DND-41 (cell line): ENCODE measurements around the gene MAML3.

Experiments
- ATAC-seq: fragments of 200-7000 bp; cut with Tn5 transposase; 3 replicates; pipeline ENCODE4 v1.9.1; 2021; ENCODE audit warnings: low read depth; ENCODE audit not compliant: insufficient read depth
- DNase-seq: peaks from one replicate; pipeline ENCODE4 v3.0.0-alpha.2; 2020
- H2AFZ ChIP-seq: 2 replicates; pipeline ENCODE4 v1.6.0; 2012; ENCODE audit warnings: low read depth, low read length
- H3K27ac ChIP-seq: 2 replicates; pipeline ENCODE4 v1.5.1; 2012; ENCODE audit warnings: low read length, inconsistent platforms
- H3K27me3 ChIP-seq: fragments of 200-600 bp; sonication (generic); 2 replicates; pipeline ENCODE4 v1.6.0; 2012; ENCODE audit warnings: low read length, mild to moderate bottlenecking, inconsistent platforms; ENCODE audit not compliant: insufficient read depth, poor library complexity
- H3K36me3 ChIP-seq: 2 replicates; pipeline ENCODE4 v1.5.1; 2012; ENCODE audit warnings: low read length, inconsistent platforms; ENCODE audit not compliant: insufficient read depth
- H3K4me1 ChIP-seq: 2 replicates; pipeline ENCODE4 v1.5.1; 2012; ENCODE audit warnings: mild to moderate bottlenecking, low read length; ENCODE audit not compliant: insufficient read depth
- H3K4me2 ChIP-seq: 2 replicates; pipeline ENCODE4 v1.6.0; 2012; ENCODE audit warnings: mild to moderate bottlenecking, moderate library complexity, low read length, inconsistent platforms; ENCODE audit not compliant: insufficient read depth
- H3K4me3 ChIP-seq, 2 experiments: fragments of 200-600 bp in 1 of 2; shearing (Covaris generic) in 1 of 2; 2 replicates each; pipeline ENCODE4 v1.5.1; 2012 to 2016; ENCODE audit warnings: inconsistent platforms in 2 of 2, low read length in 2 of 2, mild to moderate bottlenecking in 2 of 2, low read depth in 1 of 2, moderate library complexity in 1 of 2
- H3K79me2 ChIP-seq: 2 replicates; pipeline ENCODE4 v1.6.0; 2012; ENCODE audit warnings: low read length, inconsistent platforms; ENCODE audit not compliant: insufficient read depth
- H3K9ac ChIP-seq: 2 replicates; pipeline ENCODE4 v1.6.0; 2012; ENCODE audit warnings: low read depth, mild to moderate bottlenecking, inconsistent platforms, low read length, moderate library complexity
- H3K9me3 ChIP-seq: 2 replicates; pipeline ENCODE4 v1.5.1; 2012; ENCODE audit warnings: low read length, moderate library complexity, mild to moderate bottlenecking, inconsistent platforms; ENCODE audit not compliant: insufficient read depth, severe bottlenecking
- H4K20me1 ChIP-seq: 2 replicates; pipeline ENCODE4 v1.6.0; 2012; ENCODE audit warnings: low read length; ENCODE audit not compliant: insufficient read depth
- CTCF ChIP-seq: IDR thresholded peaks from 2 replicates; pipeline ENCODE4 v1.5.1; 2012; ENCODE audit warnings: borderline replicate concordance, low read length, moderate library complexity, mild to moderate bottlenecking; ENCODE audit not compliant: poor library complexity, severe bottlenecking; ENCODE audit errors: extremely low read depth
- EZH2 ChIP-seq: IDR thresholded peaks from 3 replicates; pipeline ENCODE4 v1.6.1; 2012; ENCODE audit warnings: borderline replicate concordance, low read depth, mild to moderate bottlenecking, moderate library complexity, low read length, inconsistent platforms; ENCODE audit not compliant: severe bottlenecking

MAML3 gene

DNA sequence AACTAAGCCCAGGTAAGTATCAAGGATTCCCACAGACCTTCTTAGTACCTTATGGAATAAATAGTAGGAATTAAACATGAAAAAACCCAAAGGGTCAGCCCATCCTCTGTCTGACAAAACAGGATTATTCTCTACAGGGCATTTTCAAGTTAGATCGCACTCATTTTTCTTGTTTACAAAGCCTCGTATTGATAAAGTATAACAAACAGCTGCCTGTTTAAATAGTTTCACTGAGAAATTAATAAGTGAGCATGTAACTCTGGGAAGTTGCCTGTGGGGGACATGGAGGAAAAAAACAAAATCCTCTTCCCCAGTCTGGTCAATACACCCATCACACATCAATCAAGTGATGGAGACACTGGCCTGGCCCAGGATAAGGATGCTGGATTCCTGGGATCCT, 48.5 kb downstream of the MAML3 start:
- no peak overlapping the region for H3K27ac ChIP-seq
- H3K4me3 ChIP-seq = no peak overlapping the region
- TF ChIP-seq CTCF (no peak), EZH2 (no peak)
- H3K4me2 ChIP-seq = no peak overlapping the region
- ATAC-seq = no peak
- H3K27me3 ChIP-seq = no peaks in the 10 kb centered on the region
- no peak overlapping the region for H2AFZ ChIP-seq
- H4K20me1 ChIP-seq = no peaks in the 10 kb centered on the region
- no peaks in the 10 kb centered on the region for H3K9me3 ChIP-seq
- H3K36me3 ChIP-seq = no peaks in the 10 kb centered on the region
- no peaks in the 10 kb centered on the region for H3K79me2 ChIP-seq
- H3K4me1 ChIP-seq = peaks cover 34% of the 10 kb centered on the region
- no peak overlapping the region for H3K9ac ChIP-seq
- DNase-seq = no peak

DNA sequence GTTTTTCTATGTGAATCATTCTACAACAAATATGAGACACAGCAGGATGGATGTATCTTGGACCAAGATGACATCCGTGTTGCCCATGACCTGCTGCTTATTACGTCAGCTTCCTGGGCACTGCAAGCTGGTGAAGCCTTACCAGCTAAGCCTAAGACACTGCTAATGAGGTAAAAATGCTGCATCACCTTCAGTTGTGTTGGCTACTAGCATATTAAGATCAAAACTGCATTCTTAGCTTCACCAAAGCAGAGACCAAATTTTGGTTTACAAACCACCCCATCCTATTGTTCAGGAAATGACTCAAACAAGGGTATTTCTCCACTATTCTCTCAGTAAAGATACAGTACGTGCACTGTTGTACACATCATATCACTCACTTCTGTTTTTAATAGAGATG, 50.3 kb downstream of the MAML3 start:
- TF ChIP-seq EZH2 (no peak), CTCF (no peak)
- H3K9ac ChIP-seq = no peak overlapping the region
- H3K79me2 ChIP-seq = 0 out of 2 replicates have a peak, but pooled peaks cover 2% of the 10 kb centered on the region
- no peaks in the 10 kb centered on the region for H3K9me3 ChIP-seq
- no peaks in the 10 kb centered on the region for H4K20me1 ChIP-seq
- H3K4me2 ChIP-seq = no peak overlapping the region
- H3K4me3 ChIP-seq = no peak overlapping the region
- H3K36me3 ChIP-seq = no peaks in the 10 kb centered on the region
- H2AFZ ChIP-seq = no peak overlapping the region
- no peak overlapping the region for H3K27ac ChIP-seq
- peak; percentile 37 for ATAC-seq
- peaks cover 52% of the 10 kb centered on the region for H3K4me1 ChIP-seq
- DNase-seq = peak; percentile 48
- no peaks in the 10 kb centered on the region for H3K27me3 ChIP-seq

DNA sequence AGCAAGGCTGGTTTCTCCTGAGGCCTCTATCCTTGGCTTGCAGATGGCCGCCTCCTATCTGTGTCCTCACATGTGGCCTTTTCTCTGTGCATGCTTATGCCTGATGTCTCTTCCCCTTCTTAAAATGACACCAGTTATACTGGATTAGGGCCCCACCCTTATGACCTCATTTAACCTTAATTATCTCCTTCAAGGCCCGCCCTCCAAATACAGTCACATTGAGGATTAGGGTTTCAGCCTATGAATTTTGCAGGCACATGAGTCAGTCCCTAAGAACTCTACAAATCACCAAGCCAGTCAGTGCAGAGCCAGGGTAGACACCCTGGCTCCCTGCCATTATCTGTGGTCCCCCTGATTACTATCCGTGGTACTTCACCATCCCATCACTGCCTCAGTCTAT, 51.6 kb downstream of the MAML3 start:
- Histone ChIP-seq H3K4me1 (peaks cover 55% of the 10 kb centered on the region), H3K4me2 (no peak overlapping the region), H3K79me2 (peaks cover 6% of the 10 kb centered on the region; the same call in 1 of the 2 replicates), H3K27ac (0 out of 2 replicates have a peak overlapping the region, but pooled peaks have one; percentile 3), H3K9ac (no peak overlapping the region), H2AFZ (no peak overlapping the region), H3K27me3 (no peaks in the 10 kb centered on the region), H3K4me3 (no peak overlapping the region), H4K20me1 (no peaks in the 10 kb centered on the region), H3K36me3 (no peaks in the 10 kb centered on the region), H3K9me3 (no peaks in the 10 kb centered on the region)
- DNase-seq = no peak
- TF ChIP-seq CTCF (no peak), EZH2 (no peak)
- no peak for ATAC-seq

DNA sequence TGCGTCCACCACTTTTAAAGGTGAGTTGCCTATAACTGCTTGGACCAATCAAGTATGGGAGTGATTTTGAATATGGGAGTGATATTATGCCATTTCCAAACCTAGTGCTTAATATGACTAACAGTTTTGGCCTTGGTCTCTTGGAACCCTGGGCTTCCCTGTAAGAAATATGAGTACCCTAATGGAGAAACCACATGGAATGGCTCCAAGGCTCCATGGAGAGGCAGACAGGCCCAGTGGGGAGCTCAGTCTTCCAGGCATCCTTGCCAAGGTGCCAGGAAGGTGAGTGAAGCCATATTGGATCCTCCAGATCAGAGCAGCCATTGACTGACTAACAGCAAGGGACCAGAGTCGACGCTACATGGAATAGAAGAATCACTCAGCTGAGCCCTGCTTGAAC, 53.2 kb downstream of the MAML3 start:
- Histone ChIP-seq H3K4me3 (peak overlapping the region in 1 of 2 experiments; percentile 17; a peak in 1 of 4 replicates), H3K4me2 (peak overlapping the region; percentile 61), H3K9me3 (no peaks in the 10 kb centered on the region), H4K20me1 (no peaks in the 10 kb centered on the region), H2AFZ (no peak overlapping the region), H3K27ac (peak overlapping the region; percentile 80), H3K79me2 (peaks cover 6% of the 10 kb centered on the region; the same call in 1 of the 2 replicates), H3K9ac (no peak overlapping the region), H3K36me3 (no peaks in the 10 kb centered on the region), H3K27me3 (no peaks in the 10 kb centered on the region), H3K4me1 (peaks cover 71% of the 10 kb centered on the region)
- no peak for TF ChIP-seq EZH2
- TF ChIP-seq CTCF = no peak
- ATAC-seq = no peak
- no peak for DNase-seq
